HG02571 (cell line): ENCODE results near the gene KLHL4.
"Not testable (repeated sequence)": the region's sequence is repeated elsewhere in the genome, so short reads cannot be mapped to it uniquely, and the experiment has no call there.

Source experiments
- ATAC-seq: cut with Tn5 transposase; IDR thresholded peaks from one replicate; pipeline ENCODE4 v1.9.1; 2021; ENCODE audit warnings: mild to moderate bottlenecking, moderate library complexity; ENCODE audit not compliant: unreplicated experiment

Gene KLHL4

GRCh38 chrX:87661761-87662160, 144.2 kb downstream of the KLHL4 start:
- ATAC-seq = no peak

- no peak for ATAC-seq
Observed at GRCh38 chrX:87663421-87663820, 145.8 kb downstream of the KLHL4 start.

DNA sequence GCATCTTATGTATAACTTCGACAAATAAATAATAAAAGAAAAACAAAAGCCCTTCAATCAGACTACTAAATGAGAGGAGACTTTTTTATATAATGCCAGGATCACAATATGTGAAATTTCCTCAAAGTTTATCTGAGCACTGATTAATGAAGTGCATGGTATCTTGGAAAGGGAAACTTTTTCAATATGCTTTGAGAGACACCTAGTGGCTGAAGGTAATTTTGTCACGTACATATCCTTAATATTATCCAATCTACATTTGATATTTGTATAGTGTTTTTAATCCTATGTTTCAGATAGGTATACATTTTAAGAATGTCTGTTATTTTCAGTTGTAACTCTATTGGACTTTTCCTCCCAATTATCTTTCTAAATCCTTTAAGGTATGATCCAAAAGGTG, 146.8 kb downstream of the KLHL4 start:
- no peak for ATAC-seq

GRCh38 chrX:87679849-87680248, 162.2 kb downstream of the KLHL4 start:
- ATAC-seq = no peak

DNA sequence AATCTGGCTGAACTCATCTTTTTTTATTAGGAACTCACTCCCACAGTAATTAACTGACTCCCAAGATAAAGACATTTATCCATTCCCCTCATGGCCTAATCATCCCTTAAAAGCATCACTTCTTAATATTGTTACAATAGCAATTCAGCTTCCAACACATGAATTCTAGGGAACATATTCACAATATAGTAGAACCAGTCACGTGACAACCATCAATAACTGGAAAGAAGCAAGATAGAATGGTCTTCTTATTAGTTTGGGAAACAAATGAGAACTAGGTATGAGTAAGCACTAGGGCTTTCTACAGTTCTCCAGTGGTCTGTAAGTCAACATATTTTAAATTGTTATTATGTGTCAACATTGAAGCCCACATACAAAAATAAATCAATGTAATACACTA, 170.1 kb downstream of the KLHL4 start:
- ATAC-seq = no peak

DNA sequence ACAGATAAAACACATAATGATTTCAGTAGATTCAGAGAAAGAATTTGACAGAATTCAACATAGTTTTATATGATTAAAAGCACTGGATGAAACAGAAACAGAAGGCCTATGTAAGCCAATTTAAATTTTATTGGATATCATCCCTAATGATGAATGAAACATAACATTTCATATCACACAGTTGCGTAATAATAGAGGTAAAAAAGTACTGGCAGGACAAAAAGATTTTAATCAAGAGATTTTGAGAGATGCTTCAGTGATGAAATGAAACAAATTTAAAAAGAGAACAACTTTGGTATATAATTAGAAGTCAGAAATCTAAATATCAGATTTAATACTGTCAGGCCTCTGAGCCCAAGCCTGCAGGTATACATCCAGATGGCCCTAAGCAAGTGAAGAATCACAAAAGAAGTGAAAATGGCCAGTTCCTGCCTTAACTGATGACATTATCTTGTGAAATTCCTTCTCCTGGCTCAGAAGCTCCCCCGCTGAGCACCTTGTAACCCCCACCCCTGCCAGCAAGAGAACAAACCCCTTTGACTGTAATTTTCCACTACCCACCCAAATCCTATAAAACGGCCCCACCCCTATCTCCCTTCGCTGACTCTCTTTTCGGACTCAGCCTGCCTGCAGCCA, 170.6 kb downstream of the KLHL4 start:
- ATAC-seq = not testable (repeated sequence)

- not testable (repeated sequence) for ATAC-seq
Observed at GRCh38 chrX:87689218-87689617, 171.6 kb downstream of the KLHL4 start.

GRCh38 chrX:87693204-87693603, 175.6 kb downstream of the KLHL4 start:
- ATAC-seq = no peak

DNA sequence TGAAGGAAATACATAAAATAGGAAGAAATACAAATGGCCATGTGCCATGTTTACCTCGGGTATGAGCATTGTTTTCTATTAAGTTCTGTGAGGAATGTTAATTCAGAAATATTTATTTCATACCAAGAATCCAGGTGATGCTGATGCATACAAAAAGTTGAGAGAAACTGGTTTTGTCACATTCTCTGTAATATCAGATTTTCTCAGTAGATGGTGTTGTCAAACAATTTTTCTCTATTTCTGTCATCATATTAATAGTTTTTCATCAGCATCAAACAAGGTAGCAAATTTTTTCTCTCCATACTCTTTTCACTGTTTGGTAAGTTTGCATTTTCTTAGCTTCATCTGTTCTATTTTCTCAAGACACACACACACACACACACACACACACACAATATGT, 179.8 kb downstream of the KLHL4 start:
- ATAC-seq = no peak

DNA sequence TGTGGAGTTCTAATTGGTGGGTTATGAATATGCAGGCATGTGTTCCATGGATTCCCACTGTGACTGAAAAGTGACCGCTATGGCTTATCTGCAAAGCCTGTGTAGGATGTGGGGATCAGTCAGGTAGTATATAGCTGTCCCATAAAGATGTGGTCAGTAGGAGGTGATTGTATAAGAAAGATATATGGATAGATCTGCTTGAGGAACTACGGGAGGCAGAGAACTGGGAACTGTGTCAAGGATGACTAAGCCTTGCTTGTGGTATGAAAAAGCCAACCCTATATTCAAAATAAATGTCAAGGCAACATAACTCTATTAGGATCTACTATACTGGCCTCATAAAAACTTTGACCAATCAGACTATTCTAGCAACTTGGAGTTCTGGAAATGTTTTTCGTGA, 185.2 kb downstream of the KLHL4 start:
- ATAC-seq = no peak

DNA sequence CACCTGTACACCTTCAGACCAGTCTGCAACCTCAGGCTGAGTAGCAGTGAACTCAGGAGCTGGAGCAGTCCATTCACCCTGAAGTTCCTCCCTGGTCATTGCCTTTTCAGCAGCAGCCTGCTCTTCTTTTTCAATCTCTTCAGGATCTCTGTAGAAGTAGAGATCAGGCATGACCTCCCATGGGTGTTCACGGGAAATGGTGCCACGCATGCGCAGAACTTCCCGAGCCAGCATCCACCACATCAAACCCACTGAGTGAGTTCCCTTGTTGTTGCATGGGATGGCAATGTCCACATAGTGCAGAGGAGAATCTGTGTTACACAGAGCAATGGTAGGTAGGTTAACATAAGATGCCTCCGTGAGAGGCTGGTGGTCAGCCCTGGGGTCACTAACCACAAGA, 185.9 kb downstream of the KLHL4 start:
- not testable (repeated sequence) for ATAC-seq

DNA sequence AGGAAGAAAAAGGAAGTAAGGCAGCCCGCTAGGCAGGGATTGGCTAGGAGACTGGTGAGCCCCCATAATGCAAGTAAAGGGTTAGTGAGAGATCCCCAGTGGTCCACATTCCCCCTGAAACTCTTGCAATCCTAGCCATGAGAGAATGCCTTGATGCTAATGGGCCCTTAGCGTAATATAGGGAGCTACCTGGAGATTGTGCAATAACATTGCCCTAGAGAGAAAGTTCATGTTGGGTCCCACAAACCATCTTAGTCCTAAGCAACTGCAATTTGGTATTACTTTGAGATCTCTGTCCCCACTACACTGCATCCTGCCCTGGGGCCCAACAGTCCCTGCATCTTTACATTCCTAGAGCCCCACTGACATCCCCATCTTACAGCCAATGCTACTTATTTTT, 188.5 kb downstream of the KLHL4 start:
- ATAC-seq = no peak

- ATAC-seq = no peak
Observed at GRCh38 chrX:87710580-87710979, 193.0 kb downstream of the KLHL4 start.
